ENCODE results near the gene KCNC3. TPM values are rescaled to one million over a fixed set of nuclear protein-coding genes. Genes with fewer than 3 reads are reported as not detected.

KCNC3 gene
- total and polyA plus RNA-seq, 2 of the 4 experiments (the other 2 are of a cell fraction) = 0.07 TPM; not detected in 1

GRCh38 chr19:50311723-50312635 is 17.2 kb downstream of the KCNC3 start:
- Histone ChIP-seq H3K27me3 (ENCODE audit: control insufficient read depth, insufficient read depth, low read length) (peaks cover 41% of the 10 kb centered on the region), H2BK20ac (ENCODE audit: low read depth, low read length) (no peak overlapping the region), H2BK15ac (ENCODE audit: low read depth, low read length) (no peak overlapping the region), H3K9me1 (ENCODE audit: insufficient read depth, low read length) (no peaks in the 10 kb centered on the region), H4K91ac (ENCODE audit: insufficient read depth, low read depth, low read length) (no peak overlapping the region), H3K56ac (ENCODE audit: extremely low read depth, insufficient read depth, low read length) (no peak overlapping the region), H3K4me3 (ENCODE audit: insufficient read depth, low read depth, low read length) (no peak overlapping the region), H3K4me2 (ENCODE audit: low read depth, low read length) (no peak overlapping the region), H3K9ac (ENCODE audit: low read depth, low read length) (no peak overlapping the region), H2AK9ac (replicated peaks; ENCODE audit: low read depth, low read length, poor library complexity) (no peak overlapping the region), H3K9me3 (ENCODE audit: control insufficient read depth, insufficient read depth, low read length) (peaks cover 2% of the 10 kb centered on the region; the same call in 1 of the 2 replicates), H3K23ac (ENCODE audit: low read depth, low read length) (no peak overlapping the region), H2AK5ac (ENCODE audit: low read depth, low read length) (no peak overlapping the region), H3K79me1 (ENCODE audit: low read depth in 1 of 2, low read length in 2 of 2) (no peaks in the 10 kb centered on the region), H4K8ac (ENCODE audit: low read depth in 2 of 2, low read length in 2 of 2) (no peak overlapping the region), H4K20me1 (ENCODE audit: insufficient read depth, low read length) (no peaks in the 10 kb centered on the region), H3K27ac (ENCODE audit: insufficient read depth, low read length) (no peak overlapping the region), H3K18ac (ENCODE audit: low read depth, low read length) (no peak overlapping the region), H3K36me3 (ENCODE audit: control insufficient read depth, insufficient read depth, low read length) (no peaks in the 10 kb centered on the region), H2BK120ac (ENCODE audit: low read depth, low read length) (no peak overlapping the region), H3K4me1 (ENCODE audit: control insufficient read depth, insufficient read depth, low read length) (no peaks in the 10 kb centered on the region), H4K5ac (ENCODE audit: low read depth, low read length) (no peak overlapping the region), H2AFZ (replicated peaks; ENCODE audit: low read length, poor library complexity) (peak overlapping the region; percentile 43), H3K14ac (replicated peaks; ENCODE audit: low read depth, low read length) (no peak overlapping the region), H3K4ac (ENCODE audit: low read depth, low read length) (no peak overlapping the region), H2BK5ac (ENCODE audit: low read depth, low read length, poor library complexity, severe bottlenecking) (no peak overlapping the region)
- ATAC-seq (ENCODE audit: low read depth) (no peak), DNase-seq (no peak)
- ChIA-PET CTCF (no interaction called here), POLR2A (ENCODE audit: unreplicated experiment) (no interaction called here)
- dilution Hi-C loops (cut with HindIII; ENCODE audit: low sequenced_read_pairs, unreplicated experiment) = no loop called here
- intact Hi-C loops (cut with micrococcal nuclease) = no loop called here
- no TSS peak for BruUV-seq (replicated peaks)
- WGBS, 2 experiments (ENCODE audit: extremely low coverage in 2 of 2, insufficient read length in 1 of 2) = 20% methylated on average over 2 of the region's 42 CpGs; no CpG with 5 or more reads in 1 of the 2 experiments
- TF ChIP-seq USF2 (IDR thresholded peaks at IDR 0.05; ENCODE audit: low read depth, low read length) (no peak), BHLHE40 (IDR thresholded peaks at IDR 0.05; ENCODE audit: low read depth, low read length) (no peak), NFE2L2 (IDR thresholded peaks at IDR 0.05; ENCODE audit: low read depth, low read length) (no peak), RAD21 (IDR thresholded peaks at IDR 0.05; ENCODE audit: low read length) (no peak)
- in situ Hi-C loops (cut with MboI; ENCODE audit: low sequenced_read_pairs) = no loop called here

All from IMR-90 (cell line).